ENCODE results near the gene RING1.

The RING1 gene

DNA sequence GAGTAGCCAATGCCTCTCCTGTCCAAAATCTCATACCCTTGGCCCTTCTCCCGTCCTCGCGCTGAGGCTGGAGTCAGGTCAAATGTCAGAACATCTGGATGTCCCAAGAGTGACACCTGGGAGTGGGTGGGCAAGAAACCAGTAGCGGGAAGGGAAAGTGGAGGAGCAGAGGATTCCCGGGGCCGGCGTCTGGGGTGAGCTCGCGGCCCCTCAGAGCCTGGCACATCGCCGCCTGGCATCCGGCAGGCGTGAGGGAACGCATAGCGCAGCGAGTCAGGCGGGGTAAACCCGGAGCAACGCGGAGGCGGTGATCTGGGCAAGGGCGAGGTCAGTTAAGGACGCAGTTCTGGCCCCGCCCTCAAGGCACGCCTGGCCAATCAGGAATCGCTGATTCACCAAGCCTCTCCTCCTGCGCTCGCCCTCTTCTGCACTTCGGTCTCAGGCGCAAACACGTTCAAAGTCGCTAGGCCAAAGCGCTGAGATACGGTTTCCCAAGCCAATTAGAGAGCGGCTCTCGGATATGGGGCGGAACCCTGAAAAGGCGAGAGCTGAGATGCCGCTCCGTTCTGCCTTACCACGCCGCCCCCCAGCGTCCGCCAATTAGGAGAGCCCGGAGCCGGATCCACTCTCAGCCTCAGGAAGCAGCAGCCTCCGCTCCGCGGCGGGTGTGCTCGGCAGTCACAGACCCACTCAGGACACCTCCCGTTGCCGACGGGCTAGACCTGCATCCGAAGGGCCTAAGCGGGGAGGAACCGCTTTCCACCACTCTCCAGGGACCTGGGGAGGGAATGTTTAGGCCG, 40.8 kb downstream of the RING1 start:
- peak overlapping the region; percentile 57 to 72 for H3K4me3 ChIP-seq (replicated peaks in 1 of 2; ENCODE audit: low read depth in 2 of 2, low read length in 2 of 2)
- TF ChIP-seq CTCF (IDR thresholded peaks at IDR 0.05; ENCODE audit: low read depth, low read length) = no peak
- peak; percentile 100 for DNase-seq (ENCODE audit: low read depth in 2 of 2)

GRCh38 chr6:33249732-33250630, 41.7 kb downstream of the RING1 start:
- peak overlapping the region; percentile 57 to 72 for H3K4me3 ChIP-seq (replicated peaks in 1 of 2; ENCODE audit: low read depth in 2 of 2, low read length in 2 of 2)
- no peak for TF ChIP-seq CTCF (IDR thresholded peaks at IDR 0.05; ENCODE audit: low read depth, low read length)
- DNase-seq (ENCODE audit: low read depth in 2 of 2) = peak; percentile 69 to 88

DNA sequence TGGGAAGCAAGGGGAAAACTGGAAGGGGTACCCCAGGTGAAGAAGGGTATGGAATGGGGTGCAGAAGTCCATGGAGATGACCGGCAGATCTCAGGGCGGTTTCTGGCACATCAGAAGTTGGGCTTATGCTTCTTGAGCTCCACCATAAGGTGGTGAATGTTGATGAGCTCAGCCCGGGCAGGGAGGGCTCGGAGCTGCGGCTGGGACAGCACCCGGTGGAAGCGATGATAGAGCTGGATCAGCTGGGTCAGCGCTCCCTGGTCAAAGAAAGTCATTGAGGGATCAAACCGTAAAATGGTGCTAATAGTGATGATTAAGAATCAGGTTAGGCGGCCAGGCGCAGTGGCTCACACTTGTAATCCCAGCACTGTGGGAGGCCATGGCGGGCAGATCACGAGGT, 42.4 kb downstream of the RING1 start:
- DNase-seq (ENCODE audit: low read depth in 2 of 2) = no peak
- H3K4me3 ChIP-seq (replicated peaks in 1 of 2; ENCODE audit: low read depth in 2 of 2, low read length in 2 of 2) = peak overlapping the region in 1 of 2 donors; percentile 2
- no peak for TF ChIP-seq CTCF (IDR thresholded peaks at IDR 0.05; ENCODE audit: low read depth, low read length)

- H3K4me3 ChIP-seq (replicated peaks in 1 of 2; ENCODE audit: low read depth in 2 of 2, low read length in 2 of 2) = no peak overlapping the region
- TF ChIP-seq CTCF (IDR thresholded peaks at IDR 0.05; ENCODE audit: low read depth, low read length) = no peak
- peak in 1 of 2 donors; percentile 18 for DNase-seq (ENCODE audit: low read depth in 2 of 2)
These were observed 43.2 kb downstream of the RING1 start for GRCh38 chr6:33251395-33252012.

GRCh38 chr6:33252759-33253158, 44.5 kb downstream of the RING1 start:
- no peak overlapping the region for H3K4me3 ChIP-seq (replicated peaks in 1 of 2; ENCODE audit: low read depth in 2 of 2, low read length in 2 of 2)
- TF ChIP-seq CTCF (IDR thresholded peaks at IDR 0.05; ENCODE audit: low read depth, low read length) = no peak
- peak in 1 of 2 donors; percentile 38 for DNase-seq (ENCODE audit: low read depth in 2 of 2)

GRCh38 chr6:33254591-33254990, 46.3 kb downstream of the RING1 start:
- DNase-seq (ENCODE audit: low read depth in 2 of 2) = no peak

More at GRCh38 chr6:33254591-33254990, 46.3 kb downstream of the RING1 start:
- no peak overlapping the region for H3K4me3 ChIP-seq (replicated peaks in 1 of 2; ENCODE audit: low read depth in 2 of 2, low read length in 2 of 2)
- no peak for TF ChIP-seq CTCF (IDR thresholded peaks at IDR 0.05; ENCODE audit: low read depth, low read length)

Measured in cardiac fibroblast (primary cell).